Pancreas (tissue), 10 donors: ENCODE results near the gene LZTS3. TPM values are rescaled to one million over a fixed set of nuclear protein-coding genes. Genes with fewer than 3 reads are reported as not detected.

Source experiments
- ATAC-seq, 4 donors: fragments of 200-7000 bp; cut with Tn5 transposase; one replicate each; pipeline versions ENCODE4 v1.8.0 to v1.9.1; 2020; ENCODE audit warnings: mild to moderate bottlenecking in 4 of 4, moderate library complexity in 4 of 4
- DNase-seq, 6 donors: peaks; one replicate each; pipeline ENCODE4 v3.0.0-alpha.2; 2020
- FAIRE-seq: peaks from 2 replicates; lab custom pipeline; 2012; peaks lifted over from hg19 to GRCh38; lab: Jason Lieb, UNC
- H3K27ac ChIP-seq, 4 donors: fragments of 200-600 bp; sonication (generic); 1 replicate in 3 of 4; 2 replicates in 1 of 4; pipeline versions ENCODE4 v1.5.0 to v1.8.0; 2020
- H3K27me3 ChIP-seq, 4 donors: fragments of 200-600 bp; one replicate each; pipeline ENCODE4 v1.8.0; 2021
- H3K36me3 ChIP-seq, 3 donors: fragments of 200-600 bp; sonication (generic) in 1 of 3; one replicate each; pipeline versions ENCODE4 v1.5.0 to v1.8.0; 2020 to 2021
- H3K4me1 ChIP-seq, 3 donors: fragments of 200-600 bp; one replicate each; pipeline ENCODE4 v1.8.0; 2021
- H3K4me3 ChIP-seq, 4 donors: fragments of 200-600 bp; sonication (generic) in 2 of 4; one replicate each; pipeline versions ENCODE4 v1.5.0 to v1.8.0; 2020 to 2021
- H3K9me3 ChIP-seq, 4 donors: fragments of 200-600 bp; one replicate each; pipeline ENCODE4 v1.8.0; 2021
- WGBS, 2 donors: extraction: QIAGEN DNeasy Blood & Tissue Kit; methylation state at CpG; one replicate each; pipeline ENCODE4 v1.1.7; 2013; 5-methylcytosine and 5-hydroxymethylcytosine counted together
- intact Hi-C, 3 donors: fragments of 100-400 bp; cut with DNase I; formaldehyde crosslinking; loops; one replicate each; pipeline versions ENCODE4 v1.11.1 to v1.14.2; 2022
- polyA plus RNA-seq, 2 donors: library from polyadenylated mRNA; stranded (reverse); fragments of 200-250 nt; gene quantifications; one replicate each; pipeline ENCODE4 v1.2.3, GENCODE V29; 2013
- total RNA-seq, 6 donors: library from RNA; stranded (reverse); fragmentation: NEBNext Ultra II Directional in 4 of 6; extraction: Animal tissue kit (Norgen Biotek cat#: 25700) in 4 of 6; gene quantifications; one replicate each; pipeline versions ENCODE4 v1.2.1 to v1.2.4, GENCODE V29; 2021 to 2023
- TF ChIP-seq, protein P1 (sequence below), 4 donors: fragments of 200-600 bp; sonication (generic) in 3 of 4; IDR thresholded peaks; one replicate each; pipeline versions ENCODE4 v1.5.0 to v1.8.0; 2021; ENCODE audit warnings: antibody characterized with exemption in 4 of 4
- donor health status: healthy with polysubstance abuse.
- donor health status: DM: no; HTN: no; CAD: no; lungs with moderate emphysema.
- donor health status: DM: no; HTN: no; CAD: no.
- donor health status: control.
- donor health status: control.
- donor health status: Bipolar disorder and iron deficiency.
- donor health status: DM: yes; HTN: yes; CAD: no.
- donor health status: DM: no; HTN: no; CAD: no.
- donor health status: DM: no; HTN: no; CAD: no.
- donor health status: DM: yes; HTN: yes; CAD: no.

Gene LZTS3
- total and polyA plus RNA-seq, 8 donors = 17.5 to 30.5 (median 18.7) TPM

DNA sequence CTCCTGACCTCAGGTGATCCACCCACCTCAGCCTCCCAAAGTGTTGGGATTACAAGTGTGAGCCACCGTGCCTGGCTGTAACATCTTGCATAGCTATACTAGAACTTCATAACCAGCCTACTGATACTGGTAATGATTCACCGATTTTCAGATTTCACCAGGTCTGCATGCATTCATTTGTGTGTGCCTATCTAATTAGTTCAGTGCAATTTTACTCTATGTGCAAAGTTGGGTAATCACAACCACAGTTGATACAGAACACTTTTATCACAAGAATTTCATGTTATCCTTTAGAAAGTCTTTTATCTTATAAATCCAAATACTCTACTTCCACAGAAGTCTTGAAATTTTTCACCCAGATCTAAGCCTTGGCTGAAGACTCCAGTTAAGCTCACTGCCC lies 35.9 kb downstream of the LZTS3 start:
- whole genome bisulfite sequencing, 2 donors = 94 to 98% methylated on average over 2 of the region's 2 CpGs
- no peak for DNase-seq
- Histone ChIP-seq H3K9me3 (no peaks in the 10 kb centered on the region), H3K27me3 (no peaks in the 10 kb centered on the region), H3K4me3 (no peak overlapping the region), H3K4me1 (no peaks in the 10 kb centered on the region), H3K36me3 (no peaks in the 10 kb centered on the region), H3K27ac (no peak overlapping the region)
- FAIRE-seq = no peak
- no peak for ATAC-seq
- intact Hi-C loops = no loop called here
- TF ChIP-seq, protein P1, sequence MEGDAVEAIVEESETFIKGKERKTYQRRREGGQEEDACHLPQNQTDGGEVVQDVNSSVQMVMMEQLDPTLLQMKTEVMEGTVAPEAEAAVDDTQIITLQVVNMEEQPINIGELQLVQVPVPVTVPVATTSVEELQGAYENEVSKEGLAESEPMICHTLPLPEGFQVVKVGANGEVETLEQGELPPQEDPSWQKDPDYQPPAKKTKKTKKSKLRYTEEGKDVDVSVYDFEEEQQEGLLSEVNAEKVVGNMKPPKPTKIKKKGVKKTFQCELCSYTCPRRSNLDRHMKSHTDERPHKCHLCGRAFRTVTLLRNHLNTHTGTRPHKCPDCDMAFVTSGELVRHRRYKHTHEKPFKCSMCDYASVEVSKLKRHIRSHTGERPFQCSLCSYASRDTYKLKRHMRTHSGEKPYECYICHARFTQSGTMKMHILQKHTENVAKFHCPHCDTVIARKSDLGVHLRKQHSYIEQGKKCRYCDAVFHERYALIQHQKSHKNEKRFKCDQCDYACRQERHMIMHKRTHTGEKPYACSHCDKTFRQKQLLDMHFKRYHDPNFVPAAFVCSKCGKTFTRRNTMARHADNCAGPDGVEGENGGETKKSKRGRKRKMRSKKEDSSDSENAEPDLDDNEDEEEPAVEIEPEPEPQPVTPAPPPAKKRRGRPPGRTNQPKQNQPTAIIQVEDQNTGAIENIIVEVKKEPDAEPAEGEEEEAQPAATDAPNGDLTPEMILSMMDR (IDR thresholded peaks at IDR 0.05) = no peak

DNA sequence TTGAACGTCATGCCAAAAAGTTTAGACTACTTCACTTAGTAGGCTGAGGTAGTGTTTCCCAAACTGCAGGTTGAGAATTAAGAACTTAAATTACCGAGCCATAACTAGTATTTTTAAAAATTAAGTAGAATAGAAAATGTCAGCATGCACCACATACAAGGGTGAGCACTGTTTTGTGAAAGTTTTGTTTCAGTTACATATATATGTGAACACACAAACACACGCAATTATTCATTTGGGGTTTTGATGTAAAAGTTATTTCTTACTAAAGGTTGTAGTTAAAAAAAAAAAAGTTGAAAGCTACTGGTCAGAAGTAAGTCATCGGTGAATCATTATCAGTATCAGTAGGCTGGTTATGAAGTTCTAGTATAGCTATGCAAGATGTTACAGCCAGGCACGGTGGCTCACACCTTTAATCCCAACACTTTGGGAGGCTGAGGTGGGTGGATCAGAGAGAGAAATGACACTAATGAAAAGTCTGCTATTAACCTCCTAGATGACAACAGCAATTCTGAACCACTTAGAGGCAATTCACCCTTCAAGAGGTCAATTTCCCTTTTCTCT lies 37.8 kb downstream of the LZTS3 start:
- H3K4me3 ChIP-seq = no peak overlapping the region
- TF ChIP-seq, protein P1 (IDR thresholded peaks at IDR 0.05) = no peak
- no peaks in the 10 kb centered on the region for H3K4me1 ChIP-seq
- H3K27ac ChIP-seq = no peak overlapping the region
- WGBS, 2 donors = 84 to 89% methylated on average over 5 of the region's 5 CpGs
- DNase-seq (no peak), ATAC-seq (no peak), FAIRE-seq (no peak)
- H3K27me3 ChIP-seq = no peaks in the 10 kb centered on the region
- intact Hi-C loops = no loop called here
- H3K9me3 ChIP-seq = no peaks in the 10 kb centered on the region
- no peaks in the 10 kb centered on the region for H3K36me3 ChIP-seq

DNA sequence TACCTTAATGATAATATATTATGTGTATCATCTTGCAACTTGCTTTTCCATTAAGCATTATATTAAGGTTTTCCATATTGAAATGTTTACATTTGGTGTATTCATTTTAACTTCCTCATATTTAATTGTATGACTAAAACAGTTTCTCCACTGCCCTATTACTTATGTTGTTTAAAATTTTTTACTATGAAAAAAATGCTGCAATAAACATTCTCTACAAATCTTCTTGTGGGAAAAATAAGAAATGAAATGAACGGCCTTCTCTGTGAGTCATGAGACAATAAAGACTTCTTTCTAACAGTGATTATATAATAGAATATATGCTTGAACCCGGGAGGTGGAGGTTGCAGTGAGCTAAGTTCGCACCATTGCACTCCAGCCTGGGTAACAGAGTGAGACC lies 39.2 kb downstream of the LZTS3 start:
- no peaks in the 10 kb centered on the region for H3K9me3 ChIP-seq
- WGBS, 2 donors = 90 to 92% methylated on average over 3 of the region's 3 CpGs
- TF ChIP-seq, protein P1 (IDR thresholded peaks at IDR 0.05) = no peak
- intact Hi-C loops = no loop called here
- ATAC-seq = no peak
- no peaks in the 10 kb centered on the region for H3K27me3 ChIP-seq
- H3K27ac ChIP-seq = no peak overlapping the region
- no peak overlapping the region for H3K4me3 ChIP-seq
- DNase-seq = no peak
- H3K36me3 ChIP-seq = no peaks in the 10 kb centered on the region
- no peaks in the 10 kb centered on the region for H3K4me1 ChIP-seq
- FAIRE-seq = no peak

DNA sequence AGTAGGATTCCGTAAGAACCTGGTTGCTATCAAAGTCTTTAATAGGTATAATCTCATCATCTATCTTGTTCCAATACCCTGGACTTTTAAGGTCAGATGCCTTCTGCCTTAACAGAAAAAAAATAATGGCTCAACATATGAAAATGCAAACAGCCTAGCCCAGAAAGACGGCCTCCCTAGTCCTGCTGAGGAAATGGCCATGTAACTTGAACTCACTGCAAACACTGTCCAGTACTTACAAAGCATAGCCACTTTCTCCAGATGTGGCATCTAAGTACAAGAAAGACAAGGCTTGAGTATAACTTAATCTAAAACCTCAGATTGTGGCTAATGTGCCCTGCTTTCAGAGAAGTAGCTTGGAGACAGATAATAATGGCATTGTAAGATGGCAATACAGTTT lies 40.2 kb downstream of the LZTS3 start:
- Histone ChIP-seq H3K36me3 (no peaks in the 10 kb centered on the region), H3K27me3 (no peaks in the 10 kb centered on the region), H3K4me3 (no peak overlapping the region), H3K9me3 (no peaks in the 10 kb centered on the region), H3K27ac (no peak overlapping the region), H3K4me1 (no peaks in the 10 kb centered on the region)
- WGBS, 2 donors = 82 to 87% methylated on average over 2 of the region's 2 CpGs
- ATAC-seq = no peak
- DNase-seq = no peak
- TF ChIP-seq, protein P1 (IDR thresholded peaks at IDR 0.05) = no peak
- FAIRE-seq = no peak
- intact Hi-C loops = no loop called here

DNA sequence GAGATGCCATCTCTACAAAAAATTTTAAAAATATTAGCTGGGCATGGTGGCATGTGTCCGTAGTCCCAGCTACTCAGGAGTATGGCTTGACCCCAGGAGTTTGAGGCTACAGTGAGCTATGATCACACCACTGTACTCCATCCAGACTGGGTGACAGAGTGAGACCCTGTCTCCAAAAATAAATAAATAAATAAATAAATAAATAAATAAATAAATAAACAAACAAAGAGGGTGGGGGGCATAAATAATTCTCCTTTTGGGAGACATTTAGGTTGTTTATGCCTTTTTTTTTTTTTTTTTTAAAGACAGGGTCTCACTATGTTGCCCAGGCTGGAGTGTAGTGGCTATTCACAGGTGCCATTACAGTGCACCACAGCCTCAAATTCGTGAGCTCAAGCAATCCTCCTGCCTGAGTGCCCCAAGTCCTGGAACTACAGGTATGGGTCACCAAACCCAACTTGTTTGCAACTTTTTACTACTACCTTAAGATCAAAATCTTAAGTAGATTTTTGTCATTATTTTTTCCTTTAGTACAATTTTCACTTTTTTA lies 43.2 kb downstream of the LZTS3 start:
- ATAC-seq (no peak), DNase-seq (no peak), FAIRE-seq (no peak)
- TF ChIP-seq, protein P1 (IDR thresholded peaks at IDR 0.05) = no peak
- WGBS, 2 donors = 88 to 96% methylated on average over 2 of the region's 2 CpGs
- H3K9me3 ChIP-seq = no peaks in the 10 kb centered on the region
- intact Hi-C loops = no loop called here
- H3K27ac ChIP-seq = no peak overlapping the region
- H3K4me1 ChIP-seq = no peaks in the 10 kb centered on the region
- H3K4me3 ChIP-seq = no peak overlapping the region
- no peaks in the 10 kb centered on the region for H3K27me3 ChIP-seq
- no peaks in the 10 kb centered on the region for H3K36me3 ChIP-seq
